Hepatocyte (in vitro differentiated cells): ENCODE measurements around the gene ENGASE.

ENCODE experiments used
- EZH2 ChIP-seq: fragments of 200-600 bp; sonication (generic); IDR thresholded peaks from 2 replicates; pipeline ENCODE4 v1.6.1; 2016; ENCODE audit warnings: antibody characterized with exemption, mild to moderate bottlenecking, borderline replicate concordance
- EZH2phosphoT487 ChIP-seq: fragments of 200-600 bp; sonication (generic); IDR thresholded peaks from one replicate; pipeline ENCODE4 v1.6.1; 2018; ENCODE audit warnings: antibody characterized with exemption, mild to moderate bottlenecking, low read depth, moderate library complexity; ENCODE audit not compliant: unreplicated experiment, severe bottlenecking
- TF ChIP-seq, protein P1 (sequence below): fragments of 200-600 bp; sonication (generic); IDR thresholded peaks from 2 replicates; pipeline ENCODE4 v1.5.1; 2016; ENCODE audit warnings: antibody characterized with exemption, mild to moderate bottlenecking; ENCODE audit not compliant: poor library complexity

DNA sequence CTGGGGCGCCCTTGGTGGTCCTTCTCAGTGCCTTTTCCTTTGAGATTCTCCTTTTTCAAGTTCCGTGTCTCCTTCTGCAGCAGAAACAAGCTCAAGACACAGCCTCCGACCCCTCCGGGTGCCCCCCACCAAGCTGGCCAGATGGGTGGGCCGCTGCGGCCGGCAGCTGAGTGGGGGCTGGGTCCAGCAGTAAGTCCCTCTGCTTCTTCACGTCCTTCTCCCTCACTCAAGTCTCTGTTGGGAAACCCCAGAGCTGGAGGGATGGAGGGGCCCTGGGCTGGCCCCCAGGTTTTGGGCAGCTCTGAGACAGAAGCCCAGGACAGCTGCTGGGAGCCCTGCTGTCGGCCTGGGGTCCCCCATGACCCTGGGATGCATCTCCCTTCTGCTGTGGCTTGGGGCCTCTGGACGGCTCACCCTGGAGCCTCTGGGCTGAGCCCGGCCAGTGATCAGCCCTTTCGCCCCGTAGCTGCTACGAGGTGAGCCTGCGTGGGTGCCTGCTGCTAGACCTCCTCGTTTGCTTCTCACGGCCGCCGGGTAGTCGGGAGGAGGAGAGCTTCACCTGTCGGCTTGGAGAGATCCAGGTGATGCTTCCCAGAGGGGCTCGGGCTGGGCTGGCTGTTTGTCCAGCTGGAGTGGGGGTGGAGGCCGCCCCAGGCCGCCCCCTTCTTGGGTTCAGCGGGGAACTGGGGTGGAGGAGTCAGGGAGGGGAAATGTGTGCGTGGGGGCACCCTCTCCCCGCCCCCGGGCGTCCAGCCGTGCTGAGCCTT, 10.7 kb downstream of the ENGASE start:
- TF ChIP-seq, protein P1, sequence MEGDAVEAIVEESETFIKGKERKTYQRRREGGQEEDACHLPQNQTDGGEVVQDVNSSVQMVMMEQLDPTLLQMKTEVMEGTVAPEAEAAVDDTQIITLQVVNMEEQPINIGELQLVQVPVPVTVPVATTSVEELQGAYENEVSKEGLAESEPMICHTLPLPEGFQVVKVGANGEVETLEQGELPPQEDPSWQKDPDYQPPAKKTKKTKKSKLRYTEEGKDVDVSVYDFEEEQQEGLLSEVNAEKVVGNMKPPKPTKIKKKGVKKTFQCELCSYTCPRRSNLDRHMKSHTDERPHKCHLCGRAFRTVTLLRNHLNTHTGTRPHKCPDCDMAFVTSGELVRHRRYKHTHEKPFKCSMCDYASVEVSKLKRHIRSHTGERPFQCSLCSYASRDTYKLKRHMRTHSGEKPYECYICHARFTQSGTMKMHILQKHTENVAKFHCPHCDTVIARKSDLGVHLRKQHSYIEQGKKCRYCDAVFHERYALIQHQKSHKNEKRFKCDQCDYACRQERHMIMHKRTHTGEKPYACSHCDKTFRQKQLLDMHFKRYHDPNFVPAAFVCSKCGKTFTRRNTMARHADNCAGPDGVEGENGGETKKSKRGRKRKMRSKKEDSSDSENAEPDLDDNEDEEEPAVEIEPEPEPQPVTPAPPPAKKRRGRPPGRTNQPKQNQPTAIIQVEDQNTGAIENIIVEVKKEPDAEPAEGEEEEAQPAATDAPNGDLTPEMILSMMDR: no peak
- TF ChIP-seq EZH2 (no peak), EZH2phosphoT487 (no peak)
